Metanephros (tissue), 2 donors: ENCODE data around the gene DSC3. TPM values are rescaled to one million over a fixed set of nuclear protein-coding genes. Genes with fewer than 3 reads are reported as not detected.

Experiments used
- small RNA-seq: library from RNA; depleted of rRNA; stranded (forward); fragments of <200 nt; gene quantifications from one replicate; pipeline ENCODE3, GENCODE V24; 2014; ENCODE audit warnings: low replicate concordance
- total RNA-seq: library from RNA; depleted of rRNA; stranded (reverse); fragments of >200 nt; gene quantifications from one replicate; pipeline ENCODE4 v1.2.3, GENCODE V29; 2014

DSC3 gene
- total RNA-seq = 1.6 TPM

GRCh38 chr18:31042406-31043181, at the start of gene DSC3:
Gene DSC3, minus strand, starts transcription at chr18:31042742. Its CDS starts 82 bp downstream, at chr18:31042660.

Small RNA genes within 50 kb of the gene (small RNA-seq; reads per million reads assigned to genes)
- gene RNU6-857P = not detected

Other genes with a start within 250 kb of the DSC3 start
- gene DSC2, start 59.7 kb upstream of the DSC3 start, total RNA-seq = 19.8 TPM
- 0.47 TPM for gene DSC1, start 120.1 kb upstream of the DSC3 start, total RNA-seq